ENCODE measurements around the gene RND2. TPM values are rescaled to one million over a fixed set of nuclear protein-coding genes. Genes with fewer than 3 reads are reported as not detected.
"Not testable (repeated sequence)": the region's sequence is repeated elsewhere in the genome, so short reads cannot be mapped to it uniquely, and the experiment has no call there.

The RND2 gene, protein sequence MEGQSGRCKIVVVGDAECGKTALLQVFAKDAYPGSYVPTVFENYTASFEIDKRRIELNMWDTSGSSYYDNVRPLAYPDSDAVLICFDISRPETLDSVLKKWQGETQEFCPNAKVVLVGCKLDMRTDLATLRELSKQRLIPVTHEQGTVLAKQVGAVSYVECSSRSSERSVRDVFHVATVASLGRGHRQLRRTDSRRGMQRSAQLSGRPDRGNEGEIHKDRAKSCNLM
- total RNA-seq (2014; rRNA removed; shearing (Covaris generic)): 0.68 and 0.79 TPM in 2 replicates

DNA sequence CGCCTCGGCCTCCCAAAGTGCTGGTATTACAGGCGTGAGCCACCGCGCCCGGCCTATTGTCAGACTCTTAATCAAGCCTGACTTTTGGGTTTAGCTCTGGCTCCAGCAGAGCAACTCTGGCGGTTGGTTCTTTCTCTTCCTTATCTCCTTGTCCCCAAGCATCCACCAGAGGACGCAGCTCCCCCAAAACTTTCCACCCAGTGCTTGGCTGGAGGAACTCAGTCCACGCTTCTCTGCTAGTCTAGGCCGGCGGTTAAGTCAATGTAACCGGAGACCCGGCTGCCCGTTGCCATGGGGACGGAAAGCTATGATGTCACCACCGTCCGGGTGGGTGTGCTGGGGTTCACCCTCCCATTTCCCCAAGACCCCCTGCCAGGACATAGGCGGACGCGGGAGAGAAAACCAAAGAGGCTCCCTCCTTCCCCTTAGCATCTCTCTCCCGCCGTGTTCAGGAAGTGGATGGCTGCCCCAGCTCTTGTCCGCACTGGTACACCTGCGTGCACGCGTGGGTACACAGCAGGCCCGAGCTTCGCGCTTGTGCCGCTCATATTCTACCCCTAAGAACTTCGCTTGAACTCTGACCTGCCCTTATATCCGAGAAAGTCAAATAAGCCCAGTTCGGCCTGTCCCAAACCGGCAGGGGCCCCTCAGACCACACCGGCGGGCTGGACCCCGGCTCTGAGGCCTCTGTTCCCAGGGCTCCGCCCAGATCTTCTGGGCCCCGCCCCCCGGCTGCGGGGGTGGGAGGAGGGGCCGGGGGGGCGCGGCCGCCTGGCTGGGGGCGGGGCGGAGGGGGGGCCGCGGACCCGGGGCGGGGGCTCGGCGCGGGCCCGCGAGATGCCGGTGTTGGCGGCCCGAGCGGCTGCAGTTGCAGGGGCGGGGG, at the start of gene RND2:
Gene RND2, plus strand, starts transcription at position 825 of the 883 bp plus-strand sequence. CDS start 117 bp downstream, outside the sequence.
- peaks cover 5% of the 10 kb centered on the region; the same call in 1 of the 2 replicates for H3K27me3 ChIP-seq
- no peaks in the 10 kb centered on the region for H3K36me3 ChIP-seq
- H3K4me1 ChIP-seq: peaks cover 5% of the 10 kb centered on the region
- H3K9me3 ChIP-seq (replicated peaks): no peaks in the 10 kb centered on the region
- H3K27ac ChIP-seq: no peak within 1 kb of the TSS
- peak within 1 kb of the TSS; percentile 59 for H3K4me3 ChIP-seq
- peak; percentile 98 to 99 for DNase-seq

DNA sequence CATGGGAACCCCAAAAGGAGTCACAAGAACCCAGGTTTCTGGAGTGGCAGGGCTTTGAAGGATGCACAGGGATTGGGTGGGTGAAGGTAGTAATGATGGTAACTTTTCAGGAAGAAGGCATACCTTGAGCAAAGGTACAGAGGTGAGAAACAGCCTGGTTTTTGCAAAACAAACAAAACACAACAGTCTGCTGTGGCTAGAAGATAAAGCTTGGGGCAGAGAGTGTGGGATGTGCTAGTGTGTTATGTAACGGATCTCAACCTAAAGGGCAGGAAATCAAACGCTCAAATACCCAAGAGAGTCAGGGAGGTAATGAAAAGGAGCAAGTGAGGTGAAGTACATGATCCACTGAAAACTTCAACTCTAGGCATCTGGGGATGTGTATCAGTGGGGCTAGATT, 49.8 kb upstream of the RND2 start:
- Histone ChIP-seq H3K9me3 (replicated peaks) (no peaks in the 10 kb centered on the region), H3K4me3 (no peak overlapping the region), H3K4me1 (0 out of 2 replicates have a peak, but pooled peaks cover 6% of the 10 kb centered on the region), H3K27ac (no peak overlapping the region), H3K36me3 (no peaks in the 10 kb centered on the region), H3K27me3 (no peaks in the 10 kb centered on the region)
- no peak for DNase-seq

DNA sequence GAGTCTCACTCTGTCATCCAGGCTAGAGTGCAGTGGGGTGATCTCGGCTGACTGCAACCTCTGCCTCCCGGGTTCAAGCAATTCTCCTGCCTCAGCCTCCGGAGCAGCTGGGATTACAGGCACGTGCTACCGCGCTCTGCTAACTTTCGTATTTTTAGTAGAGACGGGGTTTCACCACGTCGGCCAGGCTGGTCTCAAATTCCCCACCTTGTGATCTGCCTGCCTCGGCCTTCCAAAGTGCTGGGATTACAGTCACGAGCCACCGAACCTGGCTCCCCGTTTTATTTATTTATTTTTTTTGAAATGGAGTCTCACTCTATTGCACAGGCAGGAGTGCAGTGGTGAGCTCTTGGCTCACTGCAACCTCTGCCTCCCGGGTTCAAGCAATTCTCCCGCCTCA, 49.3 kb upstream of the RND2 start:
- not testable (repeated sequence) for DNase-seq; H3K9me3 ChIP-seq (replicated peaks); H3K36me3 ChIP-seq; H3K4me3 ChIP-seq; H3K4me1 ChIP-seq; H3K27ac ChIP-seq; H3K27me3 ChIP-seq

DNA sequence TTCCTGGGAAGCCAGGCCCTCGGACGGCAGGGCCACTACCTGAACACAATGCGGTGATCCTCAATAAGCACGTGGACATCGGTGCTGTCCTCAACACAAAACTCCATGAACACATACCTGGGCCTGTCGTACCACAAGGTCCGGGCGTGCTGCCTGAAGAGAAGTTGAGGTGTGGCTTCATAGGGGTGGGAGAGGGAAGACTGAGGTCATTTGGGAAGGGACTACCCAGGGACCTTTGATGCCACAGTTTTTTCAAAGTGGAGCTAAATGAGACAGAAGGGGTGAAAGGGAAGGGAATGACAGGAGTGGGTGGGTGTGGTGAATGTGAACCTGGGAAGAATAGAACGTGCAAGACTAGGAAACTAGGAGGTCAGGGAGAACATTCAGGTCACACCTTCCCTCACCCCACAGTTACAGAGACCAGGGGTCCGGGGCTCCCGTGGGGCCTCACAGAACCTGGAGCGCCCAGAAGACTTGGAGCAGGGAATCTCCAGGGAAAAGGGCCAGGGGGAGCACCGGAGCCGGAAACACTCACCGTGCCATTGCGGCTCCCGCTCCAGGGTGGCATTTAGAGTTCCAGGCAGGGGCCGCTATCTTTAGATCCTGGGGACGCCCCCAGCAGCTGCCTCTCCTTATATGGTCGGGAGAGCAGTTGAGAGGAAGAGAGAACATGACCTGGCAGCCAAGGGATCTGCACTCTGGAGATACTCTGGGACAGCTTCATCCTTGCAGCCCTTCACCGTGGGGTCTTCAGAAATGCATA, 45.3 kb upstream of the RND2 start, which contains the start of gene PTGES3L:
Gene PTGES3L, minus strand, starts transcription at position 570 of the 763 bp plus-strand sequence. Its CDS starts 27 bp downstream, at position 543.
- no peaks in the 10 kb centered on the region for H3K27me3 ChIP-seq
- peak within 1 kb of the TSS; percentile 54 for H3K27ac ChIP-seq
- no peaks in the 10 kb centered on the region for H3K36me3 ChIP-seq
- H3K4me3 ChIP-seq: peak within 1 kb of the TSS; percentile 84
- DNase-seq: peak; percentile 88 to 91
- H3K9me3 ChIP-seq (replicated peaks): no peaks in the 10 kb centered on the region
- 0 out of 2 replicates have a peak, but pooled peaks cover 6% of the 10 kb centered on the region for H3K4me1 ChIP-seq

DNA sequence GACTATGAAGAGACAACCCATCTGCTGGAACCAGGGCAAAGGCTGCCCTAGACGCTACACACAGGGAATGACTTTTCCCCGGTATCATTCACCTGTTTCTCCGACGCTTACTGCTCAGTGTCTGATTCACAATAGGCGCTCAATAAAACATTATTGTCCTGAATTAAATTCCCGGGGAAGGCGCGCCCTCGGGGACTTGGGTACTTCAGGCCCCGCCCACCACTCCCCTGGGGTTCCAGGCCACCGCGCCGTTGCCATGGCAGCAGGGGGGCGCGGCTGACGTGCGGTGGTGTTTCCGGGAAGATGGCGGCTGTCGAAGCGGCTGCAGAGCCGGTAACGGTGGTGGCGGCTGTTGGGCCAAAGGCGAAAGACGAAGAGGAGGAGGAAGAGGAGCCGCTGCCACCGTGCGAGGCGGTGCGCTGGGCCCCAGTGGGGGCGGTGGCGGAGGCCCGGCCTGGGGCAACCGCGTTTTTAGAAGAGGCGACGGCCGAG, 44.7 kb upstream of the RND2 start, which contains the start of gene RUNDC1:
Gene RUNDC1, plus strand, starts transcription at position 292 of the 492 bp plus-strand sequence. Its CDS starts 12 bp downstream, at position 304.
- Histone ChIP-seq H3K4me3 (peak within 1 kb of the TSS; percentile 84), H3K27ac (peak within 1 kb of the TSS; percentile 54), H3K9me3 (replicated peaks) (no peaks in the 10 kb centered on the region), H3K4me1 (0 out of 2 replicates have a peak, but pooled peaks cover 6% of the 10 kb centered on the region), H3K36me3 (no peaks in the 10 kb centered on the region), H3K27me3 (no peaks in the 10 kb centered on the region)
- peak; percentile 90 to 92 for DNase-seq

DNA sequence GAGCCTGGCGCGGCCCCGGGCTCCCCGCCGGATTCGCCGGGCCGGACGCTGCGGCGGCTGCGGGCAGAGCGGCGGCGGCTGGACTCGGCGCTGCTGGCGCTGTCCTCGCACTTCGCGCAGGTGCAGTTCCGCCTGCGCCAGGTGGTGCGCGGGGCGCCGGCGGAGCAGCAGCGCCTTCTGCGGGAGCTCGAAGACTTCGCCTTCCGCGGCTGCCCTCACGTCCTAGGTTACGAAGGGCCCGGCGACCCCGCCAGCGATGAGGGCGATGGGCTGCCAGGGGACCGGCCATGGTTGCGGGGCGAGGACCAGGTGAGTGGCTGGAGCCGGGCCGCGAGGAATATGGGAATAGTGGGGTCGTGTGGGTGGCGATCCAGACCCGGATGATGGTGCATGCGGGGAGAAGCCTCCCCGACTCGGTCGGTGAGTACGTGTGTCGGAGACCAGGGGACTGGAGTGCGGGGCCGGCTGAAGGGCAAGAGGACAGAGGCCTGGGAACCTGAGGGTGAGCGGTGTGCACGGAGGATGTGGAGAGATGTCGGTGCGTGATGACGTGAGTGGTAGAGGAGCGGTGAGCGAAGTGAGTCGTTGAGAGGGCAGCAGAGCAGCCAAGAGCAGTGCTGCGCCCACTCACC, 44.1 kb upstream of the RND2 start:
- Histone ChIP-seq H3K36me3 (no peaks in the 10 kb centered on the region), H3K4me1 (0 out of 2 replicates have a peak, but pooled peaks cover 6% of the 10 kb centered on the region), H3K27me3 (no peaks in the 10 kb centered on the region), H3K27ac (no peak overlapping the region; the same call in 1 of the 2 replicates), H3K9me3 (replicated peaks) (no peaks in the 10 kb centered on the region), H3K4me3 (peak overlapping the region; percentile 84)
- DNase-seq: peak; percentile 40 to 55

DNA sequence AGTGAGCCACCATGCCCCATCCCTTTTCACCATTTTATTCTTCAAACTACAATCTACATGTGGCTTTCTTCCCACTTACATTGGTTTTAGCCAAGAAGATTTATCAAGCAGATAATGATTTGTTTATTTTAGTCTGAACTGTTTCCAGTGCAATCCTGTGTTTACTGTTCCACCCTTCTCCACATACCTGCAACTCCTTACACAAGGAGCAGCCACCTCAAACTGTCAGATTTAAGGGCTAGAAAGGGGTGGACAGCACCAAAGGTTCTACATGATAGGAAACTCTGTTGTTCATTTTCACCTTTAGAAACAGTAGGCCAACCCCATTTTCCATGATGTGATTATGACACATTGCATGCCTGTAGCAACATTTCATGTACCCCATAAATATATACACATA, 42.8 kb upstream of the RND2 start:
- H3K36me3 ChIP-seq: peaks cover 5% of the 10 kb centered on the region
- H3K4me3 ChIP-seq: no peak overlapping the region
- H3K4me1 ChIP-seq: 0 out of 2 replicates have a peak, but pooled peaks cover 6% of the 10 kb centered on the region
- no peaks in the 10 kb centered on the region for H3K27me3 ChIP-seq
- DNase-seq: no peak
- H3K9me3 ChIP-seq (replicated peaks): no peaks in the 10 kb centered on the region
- no peak overlapping the region for H3K27ac ChIP-seq

DNA sequence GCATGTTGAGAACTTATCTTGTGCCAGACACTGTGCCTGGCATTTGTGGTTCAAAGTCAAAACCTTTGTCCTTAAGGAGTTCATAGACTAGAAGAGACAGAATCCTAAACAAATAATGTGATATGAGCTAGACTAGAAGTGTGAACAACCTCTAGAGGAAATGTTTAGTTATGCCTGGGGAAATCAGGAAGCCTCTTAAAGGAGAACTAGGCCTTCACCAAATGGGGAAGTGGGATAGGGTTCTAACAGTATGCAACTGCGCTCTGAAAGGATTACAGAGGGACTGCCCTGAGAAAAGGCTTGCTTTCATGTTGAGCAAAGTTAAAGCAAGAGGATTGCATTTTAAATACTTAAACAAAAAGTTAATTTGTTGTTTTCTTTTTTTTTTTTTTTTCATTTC, 39.8 kb upstream of the RND2 start:
- Histone ChIP-seq H3K36me3 (peaks cover 20% of the 10 kb centered on the region), H3K9me3 (replicated peaks) (no peaks in the 10 kb centered on the region), H3K27me3 (no peaks in the 10 kb centered on the region), H3K27ac (no peak overlapping the region), H3K4me1 (no peaks in the 10 kb centered on the region), H3K4me3 (no peak overlapping the region)
- DNase-seq: no peak

DNA sequence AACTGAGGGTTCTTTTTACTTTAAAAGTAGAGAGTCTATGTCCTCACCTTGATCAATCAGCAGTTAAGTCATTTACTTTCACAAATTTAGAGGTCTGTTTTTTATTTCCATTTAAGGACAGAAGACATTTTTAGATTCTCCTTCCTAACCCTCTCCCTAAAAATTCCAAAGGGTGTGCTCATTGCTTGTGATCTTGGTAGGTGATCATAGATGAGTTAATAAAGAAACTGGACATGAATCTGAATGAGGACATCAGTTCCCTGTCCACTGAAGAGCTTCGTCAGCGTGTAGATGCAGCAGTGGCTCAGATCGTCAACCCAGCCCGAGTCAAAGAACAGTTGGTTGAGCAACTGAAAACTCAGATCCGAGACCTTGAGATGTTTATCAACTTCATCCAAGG, 35.9 kb upstream of the RND2 start:
- DNase-seq: no peak
- peaks cover 41% of the 10 kb centered on the region for H3K36me3 ChIP-seq
- H3K9me3 ChIP-seq (replicated peaks): no peaks in the 10 kb centered on the region
- no peaks in the 10 kb centered on the region for H3K4me1 ChIP-seq
- no peak overlapping the region for H3K4me3 ChIP-seq
- no peaks in the 10 kb centered on the region for H3K27me3 ChIP-seq
- no peak overlapping the region for H3K27ac ChIP-seq

DNA sequence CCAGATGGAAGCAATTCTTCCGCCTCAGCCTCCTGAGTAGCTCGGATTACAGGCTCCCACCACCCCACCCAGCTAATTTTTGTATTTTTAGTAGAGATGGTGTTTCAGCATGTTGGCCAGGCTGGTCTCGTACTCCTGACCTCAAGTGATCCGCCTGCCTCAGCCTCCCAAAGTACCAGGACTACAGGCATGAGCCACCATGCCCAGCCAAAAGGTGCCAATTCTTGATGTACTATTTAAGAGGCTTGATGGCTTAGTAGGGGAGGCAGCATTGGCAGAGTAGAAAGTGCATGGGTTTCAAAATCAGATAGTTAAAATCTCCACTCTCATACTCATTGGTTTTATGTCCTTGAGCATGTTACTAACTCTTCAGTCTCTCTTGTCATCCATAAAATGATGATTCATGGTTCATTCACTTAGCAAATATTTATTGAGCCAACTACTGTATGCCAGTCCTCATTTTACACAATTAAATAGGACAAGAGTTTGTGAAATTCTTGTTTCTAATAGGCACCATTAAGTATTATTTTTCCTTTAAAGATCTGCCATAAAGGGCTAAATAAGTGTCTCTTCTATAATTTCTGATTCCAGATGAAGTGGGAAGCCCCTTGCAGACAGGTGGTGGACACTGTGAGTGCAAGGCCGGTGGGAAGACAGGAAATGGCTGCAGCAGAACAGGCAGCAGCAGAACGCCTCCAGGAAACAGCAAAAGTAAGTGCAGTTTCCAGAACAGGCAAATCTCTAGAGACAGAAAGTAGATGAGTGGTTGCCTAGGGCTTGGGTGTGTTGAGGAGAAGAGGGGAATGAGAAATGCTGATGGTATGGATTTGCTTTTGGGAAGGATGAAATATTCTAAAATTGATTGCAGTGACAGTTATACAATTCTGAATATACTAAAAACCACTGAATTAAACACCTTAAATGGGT, 35.0 kb upstream of the RND2 start:
- no peak overlapping the region for H3K27ac ChIP-seq
- H3K36me3 ChIP-seq: peaks cover 41% of the 10 kb centered on the region
- no peak for DNase-seq
- H3K4me3 ChIP-seq: no peak overlapping the region
- H3K27me3 ChIP-seq: no peaks in the 10 kb centered on the region
- no peaks in the 10 kb centered on the region for H3K4me1 ChIP-seq
- H3K9me3 ChIP-seq (replicated peaks): no peaks in the 10 kb centered on the region

DNA sequence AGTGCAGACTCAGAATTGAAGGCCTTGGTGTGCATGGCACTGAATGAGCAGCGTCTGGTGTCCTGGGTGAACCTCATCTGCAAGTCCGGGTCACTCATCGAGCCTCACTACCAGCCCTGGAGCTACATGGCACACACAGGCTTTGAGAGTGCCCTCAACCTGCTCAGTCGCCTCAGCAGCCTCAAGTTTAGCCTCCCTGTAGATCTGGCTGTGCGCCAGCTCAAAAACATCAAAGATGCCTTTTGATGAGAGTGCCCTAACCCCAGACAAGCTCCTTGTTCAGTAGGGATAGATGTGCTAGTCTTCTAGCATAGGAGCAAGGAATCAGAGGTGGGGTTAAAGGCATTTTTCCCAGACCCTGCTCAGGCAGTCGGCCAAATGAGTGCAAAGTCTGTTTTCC, 33.6 kb upstream of the RND2 start:
- no peak overlapping the region for H3K4me3 ChIP-seq
- H3K9me3 ChIP-seq (replicated peaks): no peaks in the 10 kb centered on the region
- no peaks in the 10 kb centered on the region for H3K27me3 ChIP-seq
- H3K36me3 ChIP-seq: peaks cover 41% of the 10 kb centered on the region
- no peak for DNase-seq
- no peaks in the 10 kb centered on the region for H3K4me1 ChIP-seq
- H3K27ac ChIP-seq: no peak overlapping the region

DNA sequence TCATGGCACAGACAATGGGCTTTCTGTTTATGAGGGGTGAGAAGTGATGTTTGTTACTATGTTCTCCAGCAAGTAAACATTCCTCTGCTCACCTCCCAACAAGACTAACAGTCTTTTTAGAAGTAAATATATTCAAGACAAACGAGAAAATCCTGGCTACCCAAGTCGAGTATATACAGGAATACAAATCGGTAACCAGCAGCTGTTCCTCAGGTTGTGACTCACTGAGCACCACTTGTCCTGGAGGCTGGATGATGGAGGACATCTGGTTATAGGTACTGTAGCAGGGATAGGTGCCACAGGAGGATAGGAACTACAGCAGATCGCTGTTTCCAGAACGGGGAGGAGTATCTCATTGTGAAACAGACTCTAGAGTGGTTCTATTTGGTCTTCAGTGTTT, 32.2 kb upstream of the RND2 start:
- no peak overlapping the region for H3K27ac ChIP-seq
- H3K4me1 ChIP-seq: no peaks in the 10 kb centered on the region; the same call in 1 of the 2 replicates
- no peaks in the 10 kb centered on the region for H3K27me3 ChIP-seq
- peaks cover 34% of the 10 kb centered on the region for H3K36me3 ChIP-seq
- H3K4me3 ChIP-seq: no peak overlapping the region
- DNase-seq: no peak
- no peaks in the 10 kb centered on the region for H3K9me3 ChIP-seq (replicated peaks)

DNA sequence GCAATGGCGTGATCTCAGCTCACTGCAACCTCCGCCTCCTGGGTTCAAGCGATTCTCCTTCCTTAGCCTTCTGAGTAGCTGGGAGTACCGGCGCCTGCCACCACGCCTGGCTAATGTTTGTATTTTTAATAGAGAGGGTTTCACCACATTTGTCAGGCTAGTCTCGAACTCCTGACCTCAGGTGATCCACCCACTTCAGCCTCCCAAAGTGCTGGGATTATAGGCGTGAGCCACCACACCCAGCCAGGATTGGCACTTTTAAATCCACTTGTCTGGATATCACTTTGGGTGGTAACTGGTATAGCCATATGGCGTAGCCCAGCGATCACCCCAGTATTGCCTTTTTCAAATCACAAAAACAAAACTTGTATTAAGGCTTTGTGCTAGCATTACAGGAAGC, 31.1 kb upstream of the RND2 start:
- peaks cover 35% of the 10 kb centered on the region for H3K36me3 ChIP-seq
- not testable (repeated sequence) for H3K4me1 ChIP-seq; H3K9me3 ChIP-seq (replicated peaks); H3K4me3 ChIP-seq; H3K27me3 ChIP-seq; H3K27ac ChIP-seq; DNase-seq
